GM12874 (cell line): ENCODE data around the gene HS6ST1.

ENCODE experiments used
- CTCF ChIP-seq: IDR thresholded peaks from 2 replicates; pipeline ENCODE4 v1.5.1; 2011; ENCODE audit warnings: low read depth, mild to moderate bottlenecking, control low read depth, low read length, moderate library complexity; ENCODE audit not compliant: insufficient read depth

HS6ST1 gene

GRCh38 chr2:128219891-128220290, 98.8 kb downstream of the HS6ST1 start:
- no peak for TF ChIP-seq CTCF

- TF ChIP-seq CTCF: no peak
Observed at GRCh38 chr2:128217671-128218070, 101.0 kb downstream of the HS6ST1 start.

GRCh38 chr2:128215897-128216642, 102.6 kb downstream of the HS6ST1 start:
- TF ChIP-seq CTCF: no peak
